ENCODE data around the gene KCNMA1.

DNA sequence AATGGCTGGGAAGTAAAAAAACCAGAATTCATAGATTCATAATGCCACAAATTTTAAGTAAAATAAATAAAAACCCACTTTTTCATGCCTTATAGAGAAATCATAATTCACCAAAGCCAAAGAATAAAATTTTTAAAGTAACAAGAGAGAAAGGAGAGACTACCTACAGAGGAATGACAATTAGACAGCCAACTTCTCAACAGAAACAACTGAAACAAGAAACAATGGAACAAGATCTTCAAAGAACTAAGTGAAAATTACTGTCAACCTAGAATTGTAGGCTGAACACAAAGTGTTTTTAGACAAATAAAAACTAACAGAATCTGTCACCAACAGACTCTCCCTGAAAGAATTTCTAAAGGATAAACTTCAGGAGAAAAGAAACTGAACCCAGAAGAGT, 15.6 kb upstream of the KCNMA1 start:
- TF ChIP-seq CTCF (IDR thresholded peaks at IDR 0.05) (no peak), POLR2AphosphoS5 (IDR thresholded peaks at IDR 0.05) (no peak)
